WERI-Rb-1 (cell line): ENCODE results near the gene RBL1.

Source experiments
- DNase-seq: peaks from one replicate; pipeline ENCODE4 v3.0.0-alpha.2; 2020
- H3K27ac ChIP-seq: fragments of 250-450 bp; sonication (Bioruptor Pico); 2 replicates; pipeline ENCODE4 v1.5.1; 2020; ENCODE audit warnings: mild to moderate bottlenecking, moderate library complexity
- H3K27me3 ChIP-seq: fragments of 250-450 bp; sonication (Bioruptor Pico); 2 replicates; pipeline ENCODE4 v1.5.1; 2021; ENCODE audit warnings: mild to moderate bottlenecking, low read depth, moderate library complexity; ENCODE audit not compliant: insufficient read depth, severe bottlenecking
- H3K36me3 ChIP-seq: fragments of 250-450 bp; sonication (Bioruptor Pico); 2 replicates; pipeline ENCODE4 v1.5.1; 2020; ENCODE audit warnings: mild to moderate bottlenecking, moderate library complexity
- H3K4me3 ChIP-seq: 2 replicates; pipeline ENCODE4 v1.5.1; 2011; ENCODE audit warnings: low read depth, mild to moderate bottlenecking, control low read depth, low read length
- H3K9me3 ChIP-seq: fragments of 250-450 bp; sonication (Bioruptor Pico); 2 replicates; pipeline ENCODE4 v1.5.1; 2021; ENCODE audit warnings: mild to moderate bottlenecking, moderate library complexity; ENCODE audit not compliant: severe bottlenecking
- TF ChIP-seq, protein P1 (sequence below): IDR thresholded peaks from 2 replicates; pipeline ENCODE4 v1.5.1; 2011; ENCODE audit warnings: low read depth, mild to moderate bottlenecking, control low read depth, inconsistent platforms, low read length

The RBL1 gene

GRCh38 chr20:37095599-37096414 is at the start of gene RBL1:
TSS of gene RBL1 (minus strand) at chr20:37095997. CDS start at chr20:37095928, 69 bp downstream.
- peaks cover 38% of the 10 kb centered on the region for H3K36me3 ChIP-seq
- DNase-seq, result peak; percentile 91
- peak within 1 kb of the TSS; percentile 100 for H3K27ac ChIP-seq
- no peaks in the 10 kb centered on the region for H3K27me3 ChIP-seq
- H3K9me3 ChIP-seq, result no peaks in the 10 kb centered on the region
- TF ChIP-seq, protein P1, sequence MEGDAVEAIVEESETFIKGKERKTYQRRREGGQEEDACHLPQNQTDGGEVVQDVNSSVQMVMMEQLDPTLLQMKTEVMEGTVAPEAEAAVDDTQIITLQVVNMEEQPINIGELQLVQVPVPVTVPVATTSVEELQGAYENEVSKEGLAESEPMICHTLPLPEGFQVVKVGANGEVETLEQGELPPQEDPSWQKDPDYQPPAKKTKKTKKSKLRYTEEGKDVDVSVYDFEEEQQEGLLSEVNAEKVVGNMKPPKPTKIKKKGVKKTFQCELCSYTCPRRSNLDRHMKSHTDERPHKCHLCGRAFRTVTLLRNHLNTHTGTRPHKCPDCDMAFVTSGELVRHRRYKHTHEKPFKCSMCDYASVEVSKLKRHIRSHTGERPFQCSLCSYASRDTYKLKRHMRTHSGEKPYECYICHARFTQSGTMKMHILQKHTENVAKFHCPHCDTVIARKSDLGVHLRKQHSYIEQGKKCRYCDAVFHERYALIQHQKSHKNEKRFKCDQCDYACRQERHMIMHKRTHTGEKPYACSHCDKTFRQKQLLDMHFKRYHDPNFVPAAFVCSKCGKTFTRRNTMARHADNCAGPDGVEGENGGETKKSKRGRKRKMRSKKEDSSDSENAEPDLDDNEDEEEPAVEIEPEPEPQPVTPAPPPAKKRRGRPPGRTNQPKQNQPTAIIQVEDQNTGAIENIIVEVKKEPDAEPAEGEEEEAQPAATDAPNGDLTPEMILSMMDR, result peak; percentile 35
- H3K4me3 ChIP-seq, result peak within 1 kb of the TSS; percentile 77

DNA sequence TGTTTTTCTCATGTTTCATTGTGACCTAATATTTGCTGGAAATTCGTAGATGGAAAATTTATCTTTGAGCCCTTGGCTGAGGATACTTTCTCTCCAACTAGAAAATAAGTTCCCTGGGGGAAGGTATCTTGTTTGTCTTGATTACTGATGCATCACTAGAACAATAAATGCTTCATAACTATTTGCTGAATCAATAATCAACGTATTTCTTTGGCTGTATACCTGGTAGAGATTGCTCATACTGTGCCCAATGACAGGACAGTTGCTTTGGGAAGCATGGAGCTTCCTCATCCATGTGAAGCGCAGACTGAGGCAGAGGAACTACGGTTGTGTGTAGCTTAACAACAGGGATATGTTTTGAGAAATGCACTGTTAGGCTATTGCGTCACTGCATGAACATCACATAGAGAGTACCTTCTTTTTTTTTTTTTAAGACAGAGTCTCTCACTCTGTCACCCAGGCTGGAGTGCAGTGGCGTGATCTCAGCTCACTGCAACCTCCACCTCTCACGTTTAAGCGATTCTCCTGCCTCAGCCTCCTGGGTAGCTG is 49.1 kb upstream of the RBL1 start:
- H3K4me3 ChIP-seq, result no peak overlapping the region
- H3K9me3 ChIP-seq, result no peaks in the 10 kb centered on the region
- no peaks in the 10 kb centered on the region; the same call in 1 of the 2 replicates for H3K36me3 ChIP-seq
- no peak overlapping the region for H3K27ac ChIP-seq
- no peaks in the 10 kb centered on the region for H3K27me3 ChIP-seq
- TF ChIP-seq, protein P1, result no peak
- DNase-seq, result no peak

DNA sequence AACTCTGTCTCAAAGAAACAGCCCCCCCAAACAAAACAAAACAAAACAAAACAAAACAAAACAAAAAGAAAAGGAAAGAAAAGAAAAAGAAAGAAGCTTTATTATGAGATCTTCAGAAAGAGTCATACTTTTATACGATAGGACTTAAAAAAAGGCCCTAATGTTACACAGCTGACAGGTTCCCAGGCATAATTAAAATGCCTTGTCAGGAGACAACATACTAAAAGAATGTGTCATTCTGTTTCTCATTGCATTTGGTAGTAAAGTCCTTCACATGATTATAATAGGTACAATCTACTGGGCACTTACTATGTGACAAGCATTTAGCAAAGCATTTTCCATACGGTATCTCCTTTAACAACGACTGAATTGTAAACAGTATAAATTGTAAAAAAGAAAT is 46.9 kb upstream of the RBL1 start:
- Histone ChIP-seq H3K9me3 (no peaks in the 10 kb centered on the region), H3K4me3 (no peak overlapping the region), H3K27ac (no peak overlapping the region), H3K36me3 (no peaks in the 10 kb centered on the region; the same call in 1 of the 2 replicates), H3K27me3 (no peaks in the 10 kb centered on the region)
- TF ChIP-seq, protein P1, result no peak
- no peak for DNase-seq

GRCh38 chr20:37137547-37137946 is 41.8 kb upstream of the RBL1 start:
- no peaks in the 10 kb centered on the region; the same call in 1 of the 2 replicates for H3K36me3 ChIP-seq
- DNase-seq, result no peak
- H3K27ac ChIP-seq, result no peak overlapping the region
- no peak overlapping the region for H3K4me3 ChIP-seq
- no peaks in the 10 kb centered on the region for H3K27me3 ChIP-seq
- TF ChIP-seq, protein P1, result no peak
- no peaks in the 10 kb centered on the region for H3K9me3 ChIP-seq

DNA sequence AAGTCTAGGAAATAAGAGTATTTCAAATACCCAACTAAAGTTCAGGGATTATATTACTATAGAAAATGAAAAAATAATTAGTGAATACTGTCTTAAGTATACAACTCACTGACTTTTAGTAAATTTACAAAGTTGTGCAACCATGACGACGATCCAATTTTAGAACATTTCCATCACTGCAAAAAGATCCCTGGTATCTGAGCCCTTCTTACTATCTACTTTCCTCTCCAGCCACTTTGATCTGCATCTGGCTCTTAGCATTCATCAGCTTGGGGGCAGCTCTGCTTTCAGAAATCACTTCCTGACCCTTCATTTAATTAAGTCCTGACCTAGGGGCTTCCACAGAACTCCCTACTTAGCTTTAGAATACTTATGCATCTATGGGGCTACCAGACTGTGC is 38.2 kb upstream of the RBL1 start:
- Histone ChIP-seq H3K4me3 (no peak overlapping the region), H3K27ac (no peak overlapping the region), H3K36me3 (no peaks in the 10 kb centered on the region), H3K27me3 (no peaks in the 10 kb centered on the region), H3K9me3 (no peaks in the 10 kb centered on the region)
- TF ChIP-seq, protein P1, result no peak
- DNase-seq, result no peak
